ENCODE measurements around the gene CCDC71.

CCDC71 gene

DNA sequence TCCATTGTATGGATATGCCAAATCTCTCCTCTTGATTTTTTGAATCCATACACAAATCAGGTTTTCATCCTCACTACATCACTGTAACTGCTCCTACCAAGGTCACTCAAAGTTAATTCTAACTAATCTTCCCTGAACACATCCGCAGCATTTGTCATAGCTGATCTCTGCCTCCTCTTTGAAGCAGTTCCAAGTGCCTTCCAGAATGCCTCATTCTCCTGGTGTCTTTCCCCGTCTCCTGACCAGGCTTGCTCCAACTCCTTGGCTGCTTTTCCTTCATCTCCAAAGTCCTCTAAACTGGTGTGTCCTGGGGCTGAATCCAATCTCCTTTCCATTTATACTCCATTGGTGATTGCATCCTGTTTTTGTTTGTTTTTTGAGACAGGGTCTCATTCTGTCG, 32.0 kb upstream of the CCDC71 start:
- Histone ChIP-seq H3K27ac (ENCODE audit: low read depth, low read length) (no peak overlapping the region), H3K9me2 (replicated peaks; ENCODE audit: insufficient read depth, low read length) (no peaks in the 10 kb centered on the region), H3F3A (ENCODE audit: insufficient read depth) (no peaks in the 10 kb centered on the region), H3K9ac (ENCODE audit: low read length) (no peak overlapping the region), H2AFZ (ENCODE audit: low read depth, low read length, severe bottlenecking) (no peak overlapping the region), H3K36me3 (ENCODE audit: low read length) (no peaks in the 10 kb centered on the region), H3K27me3 (ENCODE audit: low read length) (no peaks in the 10 kb centered on the region), H4K20me1 (ENCODE audit: low read depth, low read length) (no peaks in the 10 kb centered on the region), H3K4me2 (ENCODE audit: low read depth, low read length, poor library complexity, severe bottlenecking) (no peak overlapping the region), H3K9me3 (ENCODE audit: insufficient read depth, low read length) (no peaks in the 10 kb centered on the region), H3K4me3 (ENCODE audit: insufficient read depth, low read length, poor library complexity, severe bottlenecking) (no peak overlapping the region), H3K79me2 (ENCODE audit: insufficient read depth, low read length) (no peaks in the 10 kb centered on the region)
- TF ChIP-seq EZH2phosphoT487 (conservative IDR thresholded peaks at IDR 0.05; ENCODE audit: low read length): no peak
- TF ChIP-seq, protein P1, sequence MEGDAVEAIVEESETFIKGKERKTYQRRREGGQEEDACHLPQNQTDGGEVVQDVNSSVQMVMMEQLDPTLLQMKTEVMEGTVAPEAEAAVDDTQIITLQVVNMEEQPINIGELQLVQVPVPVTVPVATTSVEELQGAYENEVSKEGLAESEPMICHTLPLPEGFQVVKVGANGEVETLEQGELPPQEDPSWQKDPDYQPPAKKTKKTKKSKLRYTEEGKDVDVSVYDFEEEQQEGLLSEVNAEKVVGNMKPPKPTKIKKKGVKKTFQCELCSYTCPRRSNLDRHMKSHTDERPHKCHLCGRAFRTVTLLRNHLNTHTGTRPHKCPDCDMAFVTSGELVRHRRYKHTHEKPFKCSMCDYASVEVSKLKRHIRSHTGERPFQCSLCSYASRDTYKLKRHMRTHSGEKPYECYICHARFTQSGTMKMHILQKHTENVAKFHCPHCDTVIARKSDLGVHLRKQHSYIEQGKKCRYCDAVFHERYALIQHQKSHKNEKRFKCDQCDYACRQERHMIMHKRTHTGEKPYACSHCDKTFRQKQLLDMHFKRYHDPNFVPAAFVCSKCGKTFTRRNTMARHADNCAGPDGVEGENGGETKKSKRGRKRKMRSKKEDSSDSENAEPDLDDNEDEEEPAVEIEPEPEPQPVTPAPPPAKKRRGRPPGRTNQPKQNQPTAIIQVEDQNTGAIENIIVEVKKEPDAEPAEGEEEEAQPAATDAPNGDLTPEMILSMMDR (IDR thresholded peaks at IDR 0.05; ENCODE audit: insufficient read depth, low read length, poor library complexity, severe bottlenecking): no peak

DNA sequence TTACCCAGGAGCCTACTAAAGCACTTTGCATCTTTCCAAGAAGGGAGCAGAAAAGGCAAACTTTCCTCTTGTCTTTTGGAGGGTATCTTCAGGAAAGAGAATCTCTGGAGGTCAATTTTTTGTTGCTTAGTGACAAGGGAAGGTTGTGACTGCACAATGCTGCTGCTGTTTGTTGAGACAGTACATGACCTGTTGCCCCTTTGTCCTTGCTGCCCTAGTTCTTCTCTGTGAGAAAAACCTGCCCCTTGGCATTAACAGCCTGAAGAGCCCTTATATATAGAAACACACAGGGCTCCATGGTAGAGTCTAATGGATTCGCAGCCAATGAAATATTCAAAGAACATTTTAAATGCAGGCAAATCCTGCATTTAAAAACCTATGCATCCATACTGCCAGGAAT, 25.6 kb upstream of the CCDC71 start:
- no peaks in the 10 kb centered on the region for H3K27me3 ChIP-seq (ENCODE audit: low read length)
- no peak overlapping the region for H3K27ac ChIP-seq (ENCODE audit: low read depth, low read length)
- no peak for TF ChIP-seq EZH2phosphoT487 (conservative IDR thresholded peaks at IDR 0.05; ENCODE audit: low read length)
- TF ChIP-seq, protein P1 (IDR thresholded peaks at IDR 0.05; ENCODE audit: insufficient read depth, low read length, poor library complexity, severe bottlenecking): no peak
- H3K4me3 ChIP-seq (ENCODE audit: insufficient read depth, low read length, poor library complexity, severe bottlenecking): no peak overlapping the region
- H2AFZ ChIP-seq (ENCODE audit: low read depth, low read length, severe bottlenecking): no peak overlapping the region
- no peaks in the 10 kb centered on the region for H3K9me2 ChIP-seq (replicated peaks; ENCODE audit: insufficient read depth, low read length)
- H3K79me2 ChIP-seq (ENCODE audit: insufficient read depth, low read length): no peaks in the 10 kb centered on the region
- no peaks in the 10 kb centered on the region for H3K36me3 ChIP-seq (ENCODE audit: low read length)
- H3F3A ChIP-seq (ENCODE audit: insufficient read depth): no peaks in the 10 kb centered on the region
- H3K9ac ChIP-seq (ENCODE audit: low read length): no peak overlapping the region
- H4K20me1 ChIP-seq (ENCODE audit: low read depth, low read length): no peaks in the 10 kb centered on the region
- H3K9me3 ChIP-seq (ENCODE audit: insufficient read depth, low read length): no peaks in the 10 kb centered on the region
- H3K4me2 ChIP-seq (ENCODE audit: low read depth, low read length, poor library complexity, severe bottlenecking): no peak overlapping the region

DNA sequence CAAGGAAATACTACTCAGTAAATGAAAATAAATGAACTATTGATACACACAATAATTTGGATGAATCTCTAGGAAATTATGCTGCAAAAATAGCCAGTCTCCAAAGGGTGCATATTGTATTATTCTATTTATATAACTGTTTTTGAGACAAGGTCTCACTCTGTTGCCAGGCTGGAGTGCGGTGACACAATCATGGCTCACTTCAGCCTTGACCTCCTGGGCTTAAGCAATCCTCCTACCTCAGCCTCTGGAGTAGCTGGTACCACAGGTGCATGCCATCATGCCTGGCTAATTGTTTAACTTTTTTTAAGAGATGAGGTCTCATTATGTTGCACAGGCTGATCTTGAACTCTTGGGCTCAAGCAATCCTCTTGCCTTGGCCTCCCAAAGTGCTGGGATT, 17.7 kb upstream of the CCDC71 start:
- Histone ChIP-seq H3K36me3 (ENCODE audit: low read length) (no peaks in the 10 kb centered on the region), H3F3A (ENCODE audit: insufficient read depth) (no peaks in the 10 kb centered on the region), H3K9me3 (ENCODE audit: insufficient read depth, low read length) (no peaks in the 10 kb centered on the region), H4K20me1 (ENCODE audit: low read depth, low read length) (no peaks in the 10 kb centered on the region), H3K9ac (ENCODE audit: low read length) (no peak overlapping the region), H3K4me2 (ENCODE audit: low read depth, low read length, poor library complexity, severe bottlenecking) (no peak overlapping the region), H2AFZ (ENCODE audit: low read depth, low read length, severe bottlenecking) (no peak overlapping the region), H3K27me3 (ENCODE audit: low read length) (no peaks in the 10 kb centered on the region), H3K4me3 (ENCODE audit: insufficient read depth, low read length, poor library complexity, severe bottlenecking) (no peak overlapping the region), H3K79me2 (ENCODE audit: insufficient read depth, low read length) (no peaks in the 10 kb centered on the region), H3K9me2 (replicated peaks; ENCODE audit: insufficient read depth, low read length) (no peaks in the 10 kb centered on the region), H3K27ac (ENCODE audit: low read depth, low read length) (no peak overlapping the region)
- no peak for TF ChIP-seq EZH2phosphoT487 (conservative IDR thresholded peaks at IDR 0.05; ENCODE audit: low read length)
- TF ChIP-seq, protein P1 (IDR thresholded peaks at IDR 0.05; ENCODE audit: insufficient read depth, low read length, poor library complexity, severe bottlenecking): no peak
